PC-3 (cell line): ENCODE measurements around the gene EEF1AKMT4.

Experiments used
- EZH2 ChIP-seq: fragments of 300-600 bp; sonication (generic); IDR thresholded peaks from one replicate; pipeline ENCODE4 v1.6.1; 2017; ENCODE audit warnings: antibody characterized with exemption, mild to moderate bottlenecking, low read length; ENCODE audit not compliant: unreplicated experiment
- EZH2phosphoT487 ChIP-seq: fragments of 300-600 bp; sonication (generic); IDR thresholded peaks from 2 replicates; pipeline ENCODE4 v1.6.1; 2018; ENCODE audit warnings: mild to moderate bottlenecking, antibody characterized with exemption, low read length, borderline replicate concordance
- TF ChIP-seq, protein P1 (sequence below): fragments of 300-600 bp; sonication (generic); conservative IDR thresholded peaks from 2 replicates; pipeline ENCODE4 v1.5.1; 2017; ENCODE audit warnings: antibody characterized with exemption, low read depth, mild to moderate bottlenecking, low read length

GRCh38 chr3:184307915-184308314 lies 58.4 kb downstream of the EEF1AKMT4 start:
- TF ChIP-seq EZH2phosphoT487 (no peak), EZH2 (no peak)
- TF ChIP-seq, protein P1, sequence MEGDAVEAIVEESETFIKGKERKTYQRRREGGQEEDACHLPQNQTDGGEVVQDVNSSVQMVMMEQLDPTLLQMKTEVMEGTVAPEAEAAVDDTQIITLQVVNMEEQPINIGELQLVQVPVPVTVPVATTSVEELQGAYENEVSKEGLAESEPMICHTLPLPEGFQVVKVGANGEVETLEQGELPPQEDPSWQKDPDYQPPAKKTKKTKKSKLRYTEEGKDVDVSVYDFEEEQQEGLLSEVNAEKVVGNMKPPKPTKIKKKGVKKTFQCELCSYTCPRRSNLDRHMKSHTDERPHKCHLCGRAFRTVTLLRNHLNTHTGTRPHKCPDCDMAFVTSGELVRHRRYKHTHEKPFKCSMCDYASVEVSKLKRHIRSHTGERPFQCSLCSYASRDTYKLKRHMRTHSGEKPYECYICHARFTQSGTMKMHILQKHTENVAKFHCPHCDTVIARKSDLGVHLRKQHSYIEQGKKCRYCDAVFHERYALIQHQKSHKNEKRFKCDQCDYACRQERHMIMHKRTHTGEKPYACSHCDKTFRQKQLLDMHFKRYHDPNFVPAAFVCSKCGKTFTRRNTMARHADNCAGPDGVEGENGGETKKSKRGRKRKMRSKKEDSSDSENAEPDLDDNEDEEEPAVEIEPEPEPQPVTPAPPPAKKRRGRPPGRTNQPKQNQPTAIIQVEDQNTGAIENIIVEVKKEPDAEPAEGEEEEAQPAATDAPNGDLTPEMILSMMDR: no peak
